ENCODE measurements around the gene SCAP.
A peak's percentile ranks its signal among the peaks of the same experiment; 100 is the strongest.
"Not testable (repeated sequence)": the region's sequence is repeated elsewhere in the genome, so short reads cannot be mapped to it uniquely, and the experiment has no call there.

Gene SCAP

DNA sequence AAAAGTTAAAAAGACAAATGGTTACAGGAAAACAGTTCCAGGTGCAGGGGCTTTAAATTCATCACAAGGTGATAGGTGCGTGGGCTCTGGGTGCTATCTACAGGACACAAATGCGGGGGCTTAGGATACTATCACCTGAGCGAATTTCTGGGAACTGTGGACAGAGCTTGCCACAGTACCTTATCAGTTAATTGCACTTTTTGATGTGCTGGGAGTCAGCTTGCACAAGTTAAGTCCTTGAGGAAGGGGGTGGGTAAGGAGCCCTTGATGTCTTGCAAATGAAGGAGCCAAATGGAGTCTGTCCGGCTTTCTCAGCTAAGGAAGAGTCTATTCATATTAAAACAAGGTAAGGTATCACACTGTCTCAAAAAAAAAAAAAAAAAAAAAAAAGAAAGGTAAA is 6.0 kb upstream of the SCAP start:
- not testable (repeated sequence) for DNase-seq (ENCODE audit: low read depth)

DNA sequence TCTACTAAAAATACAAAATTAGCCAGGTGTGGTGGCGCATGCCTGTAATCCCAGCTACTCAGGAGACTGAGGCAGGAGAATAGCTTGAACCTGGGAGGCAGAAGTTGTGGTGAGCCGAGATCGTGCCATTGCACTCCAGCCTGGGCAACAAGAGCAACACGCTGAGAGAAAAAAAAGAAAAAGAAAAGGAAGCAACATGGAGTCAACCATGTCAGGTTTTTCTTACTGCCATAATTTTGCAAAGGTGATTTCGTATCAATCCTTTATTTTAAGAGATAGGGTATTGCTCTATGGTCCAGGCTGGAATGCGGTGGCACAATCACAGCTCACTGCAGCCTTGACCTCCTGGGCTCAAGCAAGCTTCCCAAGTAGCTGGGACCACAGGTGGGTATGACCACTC is 4.5 kb upstream of the SCAP start:
- DNase-seq (ENCODE audit: low read depth), result not testable (repeated sequence)

DNA sequence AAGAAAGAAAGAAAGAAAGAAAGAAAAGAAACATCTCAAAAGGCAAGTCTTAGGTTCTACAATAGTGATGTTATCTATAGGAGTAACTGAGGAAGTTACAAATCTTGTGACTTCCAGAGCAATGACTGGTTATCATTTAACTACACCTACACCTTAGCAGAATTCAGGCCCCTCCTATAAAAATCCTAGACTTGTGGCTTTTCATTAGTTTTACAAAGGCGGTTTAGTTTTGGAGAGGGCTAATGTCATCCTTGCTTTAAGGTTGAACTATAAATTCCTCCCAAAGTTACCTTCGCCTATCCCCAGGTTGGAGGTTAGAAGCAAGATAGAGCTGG is 4.1 kb upstream of the SCAP start:
- DNase-seq (ENCODE audit: low read depth), result no peak

DNA sequence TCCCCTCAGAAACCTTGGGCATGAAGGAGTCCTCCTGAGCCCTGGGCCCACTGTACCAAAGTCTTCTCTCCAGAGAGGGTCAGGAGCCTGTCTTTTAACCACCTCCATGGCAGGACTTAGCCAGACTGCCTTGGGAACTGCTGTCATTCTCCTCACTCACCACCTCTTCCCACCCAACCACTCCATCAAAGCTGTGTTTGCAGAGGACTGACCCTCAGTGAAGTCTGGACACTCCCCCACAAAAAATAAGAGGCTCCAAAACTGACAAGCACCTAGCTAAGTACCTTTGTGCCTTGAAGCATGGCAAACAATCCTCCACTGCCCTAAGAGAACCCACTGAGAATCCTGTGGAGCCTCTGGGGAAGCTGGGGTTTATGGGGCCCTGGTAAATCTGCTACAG is 2.3 kb upstream of the SCAP start:
- DNase-seq (ENCODE audit: low read depth), result no peak

DNA sequence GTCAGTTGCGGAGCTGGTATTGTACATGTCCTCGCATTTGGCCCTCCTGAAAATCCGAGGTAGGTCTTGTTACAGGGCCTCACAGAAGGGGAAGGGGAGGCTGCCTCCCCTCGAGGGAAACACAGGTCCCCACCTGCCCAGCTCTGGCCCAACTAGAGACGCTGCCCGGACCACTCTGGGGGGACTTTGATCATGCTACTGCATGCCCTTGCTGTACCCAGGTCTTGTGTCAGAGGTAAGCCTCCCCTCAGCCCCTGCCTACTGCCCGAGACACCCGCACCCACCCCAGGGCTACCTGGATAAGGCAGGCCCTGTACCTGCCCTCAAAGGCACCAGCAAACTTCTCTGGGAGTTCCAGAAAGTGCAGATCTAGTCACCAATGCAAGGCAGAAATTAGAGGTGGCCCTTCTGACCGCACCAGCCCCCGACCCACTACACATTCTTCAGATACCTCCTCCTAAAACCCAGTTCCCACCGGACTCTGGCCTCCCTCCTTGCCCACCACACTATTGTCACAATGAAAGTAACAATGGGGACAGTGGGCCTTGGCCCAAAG is 981 bp upstream of the SCAP start:
- DNase-seq (ENCODE audit: low read depth), result no peak

DNA sequence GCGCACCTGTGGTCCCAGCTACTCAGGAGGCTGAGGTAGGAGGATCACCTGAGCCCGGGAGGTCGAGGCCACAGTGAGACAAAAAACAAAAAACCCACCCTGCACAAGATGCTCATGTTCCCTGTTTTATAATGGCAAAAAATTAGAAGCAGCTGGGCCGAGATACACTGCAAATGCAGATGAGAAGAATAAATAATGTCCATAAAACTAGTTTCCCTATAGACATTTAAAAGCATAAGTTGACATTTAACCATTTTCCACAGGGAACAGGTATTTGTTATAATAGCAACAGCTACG is 537 bp upstream of the SCAP start:
- no peak for DNase-seq (ENCODE audit: low read depth)

DNA sequence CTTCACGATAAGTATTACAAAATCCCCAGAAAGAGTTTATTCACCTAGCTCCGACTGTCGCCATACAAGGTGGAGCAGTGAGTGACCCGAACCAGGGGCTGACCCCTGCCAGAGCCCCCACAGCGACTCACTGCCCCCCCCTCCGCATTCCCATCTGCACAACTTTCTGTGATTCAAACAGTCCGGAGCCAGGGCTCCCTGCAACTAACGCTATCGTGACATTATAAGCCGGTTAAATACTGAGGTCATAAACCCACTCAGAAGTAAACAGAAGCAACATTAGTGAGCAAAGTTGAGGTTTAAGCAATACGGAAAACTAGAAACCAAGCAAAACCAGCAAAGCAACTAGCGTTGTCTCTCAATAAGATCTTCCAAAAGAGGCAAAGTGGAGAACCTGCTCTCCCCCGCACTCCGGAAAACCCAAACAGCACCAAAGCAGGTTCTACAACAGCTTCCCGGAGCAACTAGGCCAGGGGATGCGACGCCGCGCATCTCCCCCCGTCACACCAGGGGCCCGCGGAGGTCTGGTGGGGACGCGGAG is 642 bp downstream of the SCAP start:
- peak; percentile 13 for DNase-seq (ENCODE audit: low read depth)

DNA sequence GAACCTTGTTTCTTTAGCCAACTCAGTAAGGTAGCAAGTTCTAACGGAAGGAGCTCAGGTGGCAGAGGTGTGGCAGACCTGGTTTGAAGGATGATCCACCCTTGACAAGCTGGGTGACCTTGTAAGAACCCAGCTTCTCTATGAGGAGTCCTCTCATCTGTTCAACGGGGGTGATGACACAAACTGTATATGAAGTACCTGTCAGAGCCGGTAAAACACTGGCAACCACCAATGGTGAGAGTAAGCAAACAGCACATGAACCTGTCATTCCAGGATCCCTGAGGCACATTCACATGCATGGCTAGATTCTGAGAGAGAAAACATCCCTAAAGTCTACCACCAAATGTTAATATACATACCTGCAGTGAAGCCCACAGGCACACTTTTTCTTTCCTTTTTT is 2.4 kb downstream of the SCAP start:
- no peak for DNase-seq (ENCODE audit: low read depth)

DNA sequence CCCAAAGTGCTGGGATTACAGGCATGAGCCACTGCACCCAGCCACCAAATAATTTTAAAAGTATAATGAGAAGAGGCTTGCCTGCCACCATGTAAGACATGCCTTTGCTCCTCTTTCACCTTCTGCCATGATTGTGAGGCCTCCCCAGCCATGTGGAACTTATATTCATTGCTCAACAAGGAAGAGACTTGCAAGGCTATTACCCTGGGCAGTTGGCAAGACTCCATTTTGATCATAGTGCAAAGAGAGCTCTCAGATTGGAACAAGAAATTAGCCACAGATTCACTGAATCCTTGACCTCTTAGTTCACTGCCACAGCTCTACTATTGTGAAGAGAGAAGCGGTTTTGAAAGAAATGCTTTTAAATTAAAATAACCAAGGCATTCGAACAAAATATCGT is 6.1 kb downstream of the SCAP start:
- no peak for DNase-seq (ENCODE audit: low read depth)

DNA sequence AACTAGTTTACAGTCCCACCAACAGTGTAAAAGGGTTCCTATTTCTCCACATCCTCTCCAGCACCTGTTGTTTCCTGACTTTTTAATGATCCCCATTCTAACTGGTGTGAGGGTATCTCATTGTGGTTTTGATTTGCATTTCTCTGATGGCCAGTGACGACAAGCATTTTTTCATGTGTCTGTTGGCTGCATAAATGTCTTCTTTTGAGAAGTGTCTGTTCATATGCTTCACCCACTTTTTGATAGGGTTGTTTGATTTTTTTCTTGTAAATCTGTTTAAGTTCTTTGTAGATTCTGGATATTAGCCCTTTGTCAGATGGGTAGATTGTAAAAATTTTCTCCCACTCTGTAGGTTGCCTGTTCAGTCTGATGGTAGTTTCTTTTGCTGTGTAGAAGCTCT is 7.4 kb downstream of the SCAP start:
- not testable (repeated sequence) for DNase-seq (ENCODE audit: low read depth)

DNA sequence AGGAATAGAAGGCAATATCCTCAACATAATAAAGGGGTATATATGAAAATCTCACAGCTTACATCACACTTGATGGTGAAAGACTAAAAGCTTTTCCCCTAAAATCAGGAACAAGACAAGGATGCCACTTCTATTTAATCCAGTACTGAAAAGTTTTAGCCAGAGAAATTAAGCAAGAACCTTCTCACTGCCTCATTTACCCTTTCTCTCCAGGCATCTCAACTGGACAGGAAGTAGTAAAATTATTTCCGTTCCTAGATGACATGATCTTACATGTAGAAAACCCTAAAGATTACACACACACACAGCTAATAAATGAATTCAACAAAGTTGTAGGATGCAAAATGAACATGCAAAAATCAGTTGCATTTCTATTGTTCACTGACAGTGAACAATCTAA is 11.2 kb downstream of the SCAP start:
- DNase-seq (ENCODE audit: low read depth), result no peak

DNA sequence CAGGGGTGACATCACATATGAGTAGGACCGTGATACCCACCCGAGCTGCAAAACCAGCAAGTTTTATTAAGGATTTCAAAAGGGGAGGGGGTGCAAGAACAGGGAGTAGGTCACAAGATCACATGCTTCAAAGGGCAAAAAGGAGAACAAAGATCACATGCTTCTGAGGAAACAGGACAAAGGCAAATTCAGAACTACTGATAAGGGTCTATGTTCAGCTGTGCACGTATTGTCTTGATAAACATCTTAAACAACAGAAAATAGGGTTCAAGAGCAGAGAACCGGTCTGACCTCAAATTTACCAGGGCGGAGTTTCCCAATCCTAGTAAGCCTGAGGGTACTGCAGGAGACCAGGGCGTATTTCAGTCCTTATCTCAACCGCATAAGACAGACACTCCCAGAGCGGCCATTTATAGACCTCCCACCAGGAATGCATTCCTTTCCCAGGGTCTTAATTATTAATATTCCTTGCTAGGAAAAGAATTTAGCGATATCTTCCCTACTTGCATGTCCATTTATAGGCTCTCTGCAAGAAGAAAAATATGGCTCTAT is 16.1 kb downstream of the SCAP start:
- not testable (repeated sequence) for DNase-seq (ENCODE audit: low read depth)

DNA sequence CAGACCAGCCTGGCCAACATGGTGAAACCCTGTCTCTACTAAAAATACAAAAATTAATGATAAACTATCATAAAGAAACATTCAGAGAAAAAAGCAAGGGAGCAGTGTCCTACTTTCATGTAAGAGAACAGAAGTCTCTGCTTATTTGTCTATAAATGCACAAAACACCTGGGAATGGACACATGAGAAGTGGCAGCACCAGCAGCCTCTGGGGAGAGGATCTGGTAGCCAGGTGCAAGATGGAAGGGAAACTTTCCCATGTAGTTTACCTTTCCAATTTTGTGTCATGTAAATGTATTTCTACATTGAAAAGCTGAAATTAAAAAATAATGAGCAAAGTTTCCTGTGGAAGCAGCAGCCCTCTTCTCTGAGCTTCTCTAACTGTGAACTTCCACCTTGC is 18.8 kb downstream of the SCAP start:
- no peak for DNase-seq (ENCODE audit: low read depth)

DNA sequence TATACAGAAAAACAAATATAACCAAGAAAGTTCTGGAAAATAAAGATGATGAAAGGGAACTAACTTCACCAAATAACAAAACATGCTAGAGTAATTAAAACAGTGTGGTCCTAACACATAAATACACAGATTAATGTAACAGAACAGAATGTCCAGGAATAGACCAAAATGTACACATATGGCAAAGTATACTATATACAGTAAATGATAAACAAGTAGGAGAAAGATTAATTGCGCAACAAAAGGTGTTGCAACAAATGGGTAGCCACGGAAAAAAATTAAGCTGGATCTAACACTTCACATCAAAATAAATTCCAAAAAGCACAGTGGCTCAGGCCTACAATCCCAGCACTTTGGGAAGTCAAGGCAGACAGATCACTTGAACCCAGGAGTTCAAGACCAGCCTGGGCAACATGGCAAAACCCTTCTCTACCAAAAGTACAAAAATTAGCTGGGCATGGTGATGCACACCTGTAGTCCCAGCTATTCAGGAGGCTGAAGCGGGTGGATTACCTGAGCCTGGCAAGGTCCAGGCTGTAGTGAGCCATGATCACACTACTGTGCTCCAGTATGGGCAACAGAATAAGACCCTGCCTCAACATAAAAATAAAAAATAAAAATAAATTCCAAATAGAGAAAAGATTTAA is 19.8 kb downstream of the SCAP start:
- DNase-seq (ENCODE audit: low read depth), result no peak

DNA sequence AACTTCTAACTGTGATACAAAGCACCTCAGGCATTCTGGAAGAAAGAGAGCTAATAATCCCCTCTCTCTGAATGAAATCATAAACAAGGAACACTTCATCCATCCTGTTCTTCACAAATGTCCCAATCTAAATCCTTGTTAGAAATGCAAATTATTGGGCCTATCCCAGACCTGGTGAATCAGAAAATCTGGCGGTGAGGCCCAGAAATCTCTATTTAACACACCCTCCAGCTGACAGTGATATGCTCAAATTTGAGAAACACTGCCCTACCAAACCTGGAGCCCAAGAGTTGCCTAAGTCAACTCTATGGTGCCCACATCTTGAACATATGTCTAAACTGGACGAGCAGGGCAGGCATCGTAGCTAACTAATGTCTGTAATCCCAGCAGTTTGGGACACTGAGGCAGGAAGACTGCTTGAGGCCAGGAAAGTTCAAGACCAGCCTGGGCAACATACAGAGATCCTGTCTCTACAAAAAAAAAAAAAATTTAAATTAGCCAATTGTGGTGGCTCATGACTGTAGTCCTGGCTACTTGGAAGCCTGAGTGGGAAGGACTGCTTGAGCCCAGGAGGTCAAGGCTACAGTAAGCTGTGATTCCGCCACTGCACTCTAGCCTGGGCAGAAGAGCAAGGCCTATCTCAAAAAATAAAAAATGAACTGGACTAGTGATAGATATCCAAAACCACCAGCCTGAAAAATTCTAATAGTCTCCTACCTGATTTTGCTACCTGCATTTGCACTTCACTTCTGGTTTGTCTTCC is 23.1 kb downstream of the SCAP start:
- no peak for DNase-seq (ENCODE audit: low read depth)

DNA sequence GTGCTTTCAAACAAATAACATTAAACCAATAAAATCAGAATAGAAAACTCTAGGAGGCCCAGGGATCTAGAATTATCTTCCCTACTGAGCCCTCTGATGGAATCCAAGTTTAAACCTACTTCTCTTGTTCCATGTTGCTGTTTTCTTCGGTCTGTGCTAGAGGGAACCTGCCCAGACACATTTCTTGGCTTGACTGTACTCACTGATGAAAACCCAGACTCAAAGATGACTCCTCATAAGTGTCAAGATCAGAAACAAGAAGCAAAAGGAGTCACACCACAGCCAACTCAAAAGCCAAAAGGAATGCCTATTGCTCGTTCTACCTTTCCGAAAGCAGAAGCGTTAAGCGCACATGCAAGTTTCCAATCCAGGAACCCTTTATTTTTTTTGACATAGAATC is 31.6 kb downstream of the SCAP start:
- DNase-seq (ENCODE audit: low read depth), result no peak

DNA sequence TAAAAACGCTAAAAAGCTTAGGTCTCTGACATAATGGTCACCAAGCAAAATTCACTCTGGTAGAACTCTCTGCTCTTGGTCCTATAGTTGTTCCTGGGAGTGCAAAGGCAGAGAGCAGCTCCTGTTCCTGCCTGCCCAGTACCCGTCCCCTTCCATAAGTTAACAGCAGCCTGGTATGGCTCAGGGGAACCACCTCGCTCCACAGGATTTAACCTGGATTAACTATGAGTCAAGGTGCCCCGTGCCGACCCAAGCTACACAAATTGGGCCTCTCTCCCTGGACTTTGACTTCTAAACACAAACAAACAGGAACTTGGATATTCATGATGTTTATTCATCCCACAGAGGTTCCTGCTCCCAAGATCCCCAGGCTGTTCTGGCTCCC is 32.1 kb downstream of the SCAP start:
- no peak for DNase-seq (ENCODE audit: low read depth)

DNA sequence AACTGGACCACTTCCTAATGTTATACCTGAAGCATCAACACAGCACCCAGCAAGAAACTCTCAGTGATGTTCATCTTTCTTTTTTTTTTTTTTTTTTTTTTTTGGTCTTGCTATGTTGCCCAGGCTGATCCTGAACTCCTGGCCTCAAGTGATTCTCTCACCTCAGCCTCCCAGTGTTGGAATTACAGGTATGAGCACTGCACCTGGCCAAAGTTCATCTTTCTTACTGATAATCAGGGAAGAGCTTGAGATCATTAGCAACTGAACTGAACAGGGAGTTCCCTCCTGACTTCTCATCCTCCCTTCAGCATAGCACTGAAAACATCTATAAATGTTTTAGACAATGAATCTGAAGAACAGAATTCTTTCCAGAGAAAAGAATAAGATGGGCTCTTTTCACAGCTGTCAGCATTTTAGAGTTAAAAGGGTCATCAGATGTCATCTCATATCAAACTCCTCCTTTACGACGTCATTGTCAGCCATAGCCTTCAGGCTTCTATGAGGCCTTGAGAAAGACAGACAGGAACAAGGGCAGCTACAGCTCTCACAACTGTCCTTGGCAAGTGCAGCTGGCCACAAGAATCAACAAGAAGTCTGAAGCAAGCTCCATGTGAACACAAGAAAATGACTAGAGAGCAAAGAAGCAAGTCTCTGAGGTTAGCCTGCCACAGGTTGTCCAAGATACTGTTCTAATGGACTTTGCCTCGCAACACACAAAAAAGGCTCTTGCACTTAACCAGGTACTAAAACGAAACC is 33.8 kb downstream of the SCAP start:
- DNase-seq (ENCODE audit: low read depth), result no peak

DNA sequence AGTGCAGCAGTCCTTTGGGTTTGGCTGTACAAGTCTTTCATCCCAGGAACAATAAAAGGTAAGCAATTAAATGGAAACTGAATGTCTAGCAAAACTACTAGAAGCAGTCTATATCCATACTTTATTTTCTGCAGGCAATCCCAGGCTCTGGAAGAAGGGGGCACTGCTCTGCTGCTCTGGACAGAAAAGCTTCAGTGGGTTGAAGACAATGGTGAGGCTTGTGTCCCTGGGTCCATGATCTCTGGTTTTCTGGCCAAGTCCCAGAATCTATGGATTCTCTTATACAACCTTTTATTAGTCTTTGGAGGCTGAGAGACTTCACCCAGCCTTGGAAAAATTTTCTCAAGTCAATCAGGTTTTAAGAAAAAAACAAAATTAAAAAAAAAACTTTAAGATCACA is 35.6 kb downstream of the SCAP start:
- no peak for DNase-seq (ENCODE audit: low read depth)

DNA sequence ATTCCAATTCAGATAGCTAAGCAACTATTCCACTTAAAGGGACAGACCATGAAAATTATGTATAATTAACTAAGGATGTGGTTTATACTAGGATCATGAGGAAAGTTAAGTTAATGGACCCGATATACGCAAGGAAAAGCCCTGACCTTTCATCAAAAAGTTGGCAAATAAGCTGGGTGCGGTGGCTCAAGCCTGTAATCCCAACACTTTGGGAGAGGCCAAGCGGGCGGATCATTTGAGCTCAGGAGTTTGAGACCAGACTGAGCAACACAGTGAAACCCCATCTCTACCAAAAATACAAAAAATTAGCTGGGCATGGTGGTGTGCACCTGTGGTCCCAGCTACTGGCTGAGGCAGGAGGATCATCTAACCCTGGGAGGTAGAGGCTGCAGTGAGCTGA is 39.6 kb downstream of the SCAP start:
- DNase-seq (ENCODE audit: low read depth), result no peak

DNA sequence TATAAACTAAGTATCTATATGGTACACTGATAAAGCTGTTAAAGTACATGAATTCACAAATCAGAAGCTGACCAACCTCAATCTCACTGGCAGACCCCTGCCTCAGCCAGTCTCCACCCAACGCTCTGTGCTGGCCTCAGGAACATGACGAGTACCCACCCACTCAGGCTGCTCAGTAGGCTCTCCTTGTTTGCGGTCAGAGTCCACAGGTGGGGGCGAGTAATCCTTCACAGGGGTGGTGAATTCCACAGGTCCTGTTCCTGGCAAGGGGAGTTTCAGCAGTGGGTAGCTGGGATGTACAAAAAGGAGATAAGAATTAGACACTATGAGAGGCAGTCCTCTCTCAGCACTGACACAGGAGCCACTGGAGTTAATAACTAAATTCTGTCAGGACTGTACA is 40.9 kb downstream of the SCAP start:
- no peak for DNase-seq (ENCODE audit: low read depth)

DNA sequence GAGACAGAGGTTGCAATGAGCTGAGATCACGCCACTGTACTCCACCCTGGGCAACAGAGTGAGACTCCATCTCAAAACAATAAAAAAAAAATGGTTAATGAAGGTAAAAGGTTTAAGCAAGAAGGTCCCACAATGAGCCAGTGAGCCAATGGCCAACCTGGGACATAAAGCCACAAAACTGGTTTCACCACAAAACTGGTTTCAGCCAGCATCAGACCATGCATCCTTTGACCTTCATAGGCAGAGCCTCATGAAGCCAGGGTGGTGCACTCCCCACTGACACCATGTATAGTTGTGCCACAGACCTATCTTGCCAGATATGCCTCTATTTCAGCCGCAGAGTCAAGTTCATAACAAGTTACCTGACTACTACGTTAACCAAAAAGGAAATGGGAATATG is 41.9 kb downstream of the SCAP start:
- no peak for DNase-seq (ENCODE audit: low read depth)

DNA sequence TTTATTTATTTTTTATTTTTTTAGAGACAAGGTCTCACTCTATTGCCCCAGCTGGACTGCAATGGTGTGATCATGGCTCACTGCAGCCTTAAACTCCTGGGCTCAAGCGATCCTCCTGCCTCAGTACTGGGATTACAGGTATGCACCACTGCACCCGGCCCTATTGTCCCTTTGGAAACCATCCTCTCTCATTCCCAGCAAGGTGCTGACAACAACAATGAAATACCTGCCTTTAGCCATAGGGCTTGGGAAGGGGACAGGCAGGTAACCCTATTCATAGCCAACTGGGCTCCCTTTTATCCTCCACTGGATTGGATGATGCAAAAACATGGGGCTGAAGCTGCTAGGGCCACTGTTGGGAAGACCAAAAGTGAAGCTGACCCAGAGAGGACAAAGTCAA is 43.1 kb downstream of the SCAP start:
- DNase-seq (ENCODE audit: low read depth), result no peak

Measured in T follicular helper cell (primary cell).